Hindlimb muscle (tissue), 1 donor: Measurements from ENCODE around the gene HARS1. TPM values are rescaled to one million over a fixed set of nuclear protein-coding genes. Genes with fewer than 3 reads are reported as not detected.
A peak's percentile ranks its signal among the peaks of the same experiment; 100 is the strongest.
"Not testable (repeated sequence)": the region's sequence is repeated elsewhere in the genome, so short reads cannot be mapped to it uniquely, and the experiment has no call there.

Experiments used
- DNase-seq: peaks from one replicate; pipeline ENCODE4 v3.0.0-alpha.2; 2013
- polyA plus RNA-seq: library from polyadenylated mRNA; unstranded; fragments of 120-200 nt; gene quantifications from one replicate; pipeline ENCODE4 v1.2.1, GENCODE V29; 2013; ENCODE audit not compliant: insufficient read length

The HARS1 gene, protein sequence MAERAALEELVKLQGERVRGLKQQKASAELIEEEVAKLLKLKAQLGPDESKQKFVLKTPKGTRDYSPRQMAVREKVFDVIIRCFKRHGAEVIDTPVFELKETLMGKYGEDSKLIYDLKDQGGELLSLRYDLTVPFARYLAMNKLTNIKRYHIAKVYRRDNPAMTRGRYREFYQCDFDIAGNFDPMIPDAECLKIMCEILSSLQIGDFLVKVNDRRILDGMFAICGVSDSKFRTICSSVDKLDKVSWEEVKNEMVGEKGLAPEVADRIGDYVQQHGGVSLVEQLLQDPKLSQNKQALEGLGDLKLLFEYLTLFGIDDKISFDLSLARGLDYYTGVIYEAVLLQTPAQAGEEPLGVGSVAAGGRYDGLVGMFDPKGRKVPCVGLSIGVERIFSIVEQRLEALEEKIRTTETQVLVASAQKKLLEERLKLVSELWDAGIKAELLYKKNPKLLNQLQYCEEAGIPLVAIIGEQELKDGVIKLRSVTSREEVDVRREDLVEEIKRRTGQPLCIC
- polyA plus RNA-seq = 53.2 TPM

DNA sequence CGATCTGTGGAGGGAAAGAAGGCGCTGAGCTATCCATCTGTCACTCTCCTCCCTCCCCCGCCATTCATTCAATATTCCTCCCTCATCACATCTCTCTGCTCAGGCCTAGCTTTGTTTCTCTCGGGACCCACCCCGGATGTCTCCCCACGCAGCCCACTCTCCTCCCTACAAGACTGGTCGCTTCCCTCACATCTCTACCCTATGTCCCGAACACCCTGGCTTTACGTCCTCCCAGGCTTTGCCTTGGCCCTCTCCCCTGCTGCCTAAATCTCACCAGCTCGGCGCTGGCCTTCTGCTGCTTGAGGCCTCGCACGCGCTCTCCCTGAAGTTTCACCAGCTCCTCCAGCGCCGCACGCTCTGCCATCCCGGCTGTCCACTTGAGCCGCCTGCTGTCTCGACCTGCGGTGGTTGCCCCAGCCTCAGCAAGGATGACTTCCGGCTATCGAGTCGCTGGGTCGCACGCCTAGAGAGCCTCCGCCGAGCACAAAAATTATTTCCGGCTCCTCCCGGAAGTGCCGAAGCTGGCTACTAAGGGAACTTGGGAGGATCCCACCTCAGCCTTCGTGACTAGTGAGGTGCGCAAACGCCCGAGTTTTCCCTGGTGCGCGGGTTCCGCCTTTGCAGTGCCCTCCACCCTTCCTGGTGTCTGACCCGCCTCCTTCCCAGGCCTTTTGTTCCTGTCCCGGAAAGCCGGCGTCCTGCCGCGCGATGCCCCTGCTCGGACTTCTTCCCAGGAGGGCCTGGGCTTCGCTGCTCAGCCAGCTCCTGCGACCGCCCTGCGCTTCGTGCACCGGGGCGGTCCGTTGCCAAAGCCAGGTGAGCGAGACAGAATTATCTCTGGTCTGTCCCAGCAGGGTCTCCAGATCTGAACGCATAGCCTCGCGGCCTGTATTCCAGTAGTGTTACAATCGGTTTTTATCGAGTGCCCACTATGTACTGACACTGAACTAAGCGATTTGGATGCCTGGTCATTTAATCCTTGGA, at the start of gene HARS1, which contains the start of gene HARS2:
HARS1 (minus strand) TSS at position 430 of the 984 bp plus-strand sequence; CDS start at position 364, 66 bp downstream.
HARS2 (plus strand) TSS at position 515 of the 984 bp plus-strand sequence; CDS start at position 709, 194 bp downstream.
- peak; percentile 90 for DNase-seq

DNA sequence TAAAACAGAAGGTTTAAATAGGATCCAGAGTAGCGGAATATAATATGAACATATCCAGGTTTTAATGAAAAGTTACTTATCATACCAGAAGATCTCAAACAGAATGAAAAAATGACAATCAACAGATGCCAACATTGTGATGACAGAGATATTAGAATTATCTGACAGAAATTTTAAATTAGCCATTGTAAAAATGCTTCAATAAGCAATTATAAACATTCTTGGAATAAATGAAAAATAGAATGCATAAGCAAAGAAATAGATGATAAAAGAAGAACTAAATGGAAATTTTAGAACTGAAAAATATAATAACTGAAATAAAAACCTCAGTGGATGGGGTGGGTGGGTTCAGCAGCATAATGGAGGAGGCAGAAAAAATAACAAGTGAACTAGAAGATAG, 46.3 kb upstream of the HARS1 start:
- no peak for DNase-seq

DNA sequence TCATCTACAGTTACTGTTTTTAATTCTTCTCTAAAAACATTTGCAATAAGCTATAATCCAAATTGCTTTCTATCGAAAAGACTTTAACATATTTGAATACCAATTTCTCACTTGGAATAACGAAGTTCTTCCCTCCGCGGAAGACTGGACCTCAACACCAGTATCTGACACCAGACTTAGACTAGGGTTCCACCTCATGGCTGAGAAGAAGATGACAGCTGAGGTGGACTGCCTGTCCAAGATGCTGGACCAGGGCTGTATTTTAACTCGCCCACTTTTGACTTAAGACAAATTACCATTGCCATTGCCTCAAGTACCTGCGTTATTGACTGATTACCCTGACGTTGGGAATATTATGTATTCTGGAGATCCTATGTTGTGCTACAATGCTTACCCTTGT, 43.2 kb upstream of the HARS1 start:
- no peak for DNase-seq

DNA sequence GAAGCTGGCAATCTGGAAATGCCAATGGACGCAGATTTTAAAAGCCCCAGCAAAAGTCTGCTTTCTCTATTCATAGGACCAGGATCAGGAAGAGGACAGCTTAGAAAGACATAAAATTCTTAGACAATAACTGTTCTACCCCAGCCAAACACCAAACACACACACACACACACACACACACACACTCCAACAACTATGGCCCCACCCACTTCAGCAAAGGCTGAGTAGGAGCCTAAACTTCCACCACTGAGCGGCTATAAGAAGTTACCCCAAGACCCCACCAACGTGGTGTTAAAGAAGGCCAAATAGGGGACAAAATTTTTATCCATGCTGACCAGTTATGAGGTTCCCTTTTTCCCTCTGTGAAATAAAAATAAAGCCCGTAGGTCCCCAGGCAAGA, 41.9 kb upstream of the HARS1 start:
- DNase-seq = no peak

DNA sequence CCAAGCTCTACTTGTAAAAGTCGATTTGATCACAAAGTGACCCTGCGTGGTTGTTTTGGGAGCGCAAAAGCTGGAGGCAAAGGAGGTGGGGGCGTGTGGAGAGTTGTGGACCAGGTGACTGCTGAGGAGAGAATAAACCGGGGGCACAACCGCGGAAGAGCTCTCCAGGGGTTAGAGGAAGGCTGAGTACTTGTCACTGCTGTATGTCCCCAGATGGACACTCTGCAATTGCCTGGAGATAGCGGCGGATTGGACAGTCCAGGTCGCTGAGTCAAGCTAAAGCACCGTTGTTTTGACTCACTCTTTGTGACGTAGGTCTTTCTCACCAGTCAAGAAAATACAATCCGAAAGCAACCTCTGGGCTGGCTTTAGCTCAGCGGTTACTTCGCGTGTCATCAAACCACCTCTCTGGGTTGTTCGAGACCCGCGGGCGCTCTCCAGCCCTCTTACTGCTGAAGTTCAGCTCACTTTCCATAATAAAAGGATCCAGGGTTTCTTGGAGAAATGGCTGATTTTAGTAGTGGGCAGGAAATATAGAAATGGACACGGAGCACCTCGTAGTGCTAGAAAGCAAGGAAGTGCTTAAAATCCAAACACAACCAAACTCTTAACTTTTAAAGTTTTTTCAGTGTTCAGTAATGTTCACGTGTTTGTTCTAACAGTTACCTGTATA, 34.8 kb upstream of the HARS1 start:
- DNase-seq = peak; percentile 18

DNA sequence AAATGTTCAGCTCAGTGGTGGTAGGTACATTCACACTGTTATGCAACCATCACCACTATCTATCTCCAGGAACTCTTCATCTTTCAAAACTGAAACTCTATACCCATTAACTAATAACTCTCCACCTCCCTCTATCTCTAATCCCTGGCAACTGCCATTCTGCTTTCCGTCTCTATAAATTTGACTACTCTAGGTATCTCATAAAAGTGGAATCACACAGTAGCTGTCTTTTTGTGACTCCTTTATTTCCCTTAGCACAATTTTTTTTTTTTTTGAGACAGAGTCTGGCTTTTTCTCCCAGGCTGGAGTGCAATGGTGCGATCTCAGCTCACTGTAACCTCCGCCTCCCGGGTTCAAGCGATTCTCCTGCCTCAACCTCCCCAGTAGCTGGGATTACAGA, 30.2 kb upstream of the HARS1 start:
- not testable (repeated sequence) for DNase-seq

DNA sequence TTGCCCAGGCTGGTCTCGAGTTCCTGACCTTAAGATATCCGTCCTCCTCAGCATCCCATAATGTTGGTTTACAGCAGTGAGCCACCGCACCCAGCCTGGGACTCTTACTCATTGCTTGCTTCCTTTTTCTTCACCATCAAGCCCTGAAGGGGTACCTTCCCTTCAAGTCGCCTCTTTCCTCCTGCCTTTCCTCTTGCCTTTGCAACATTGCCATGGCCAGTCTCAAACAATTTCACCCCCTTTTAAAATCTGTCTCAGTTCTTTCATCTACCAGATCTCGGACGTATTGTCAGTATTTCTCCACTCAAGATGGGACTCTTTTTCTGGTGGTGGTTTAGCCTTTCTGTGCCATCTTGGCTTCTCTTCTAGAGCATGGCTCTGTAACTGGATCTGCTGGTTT, 29.6 kb upstream of the HARS1 start:
- not testable (repeated sequence) for DNase-seq

DNA sequence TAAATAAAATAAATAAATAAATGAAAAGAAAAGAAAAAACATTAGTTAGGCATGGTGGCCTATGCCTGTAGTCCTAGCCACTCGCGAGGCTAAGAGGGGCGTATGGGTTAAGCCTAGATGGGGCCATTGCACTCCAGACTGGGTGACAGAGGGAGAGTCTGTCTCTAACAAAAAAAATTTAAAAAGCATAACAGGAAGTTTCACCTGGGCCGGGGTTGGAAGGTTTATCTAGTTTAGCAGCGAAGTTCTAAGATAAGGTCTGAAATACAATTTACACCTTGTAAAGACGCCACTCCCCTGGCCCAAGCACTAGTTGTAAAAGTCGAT, 27.1 kb upstream of the HARS1 start:
- no peak for DNase-seq

DNA sequence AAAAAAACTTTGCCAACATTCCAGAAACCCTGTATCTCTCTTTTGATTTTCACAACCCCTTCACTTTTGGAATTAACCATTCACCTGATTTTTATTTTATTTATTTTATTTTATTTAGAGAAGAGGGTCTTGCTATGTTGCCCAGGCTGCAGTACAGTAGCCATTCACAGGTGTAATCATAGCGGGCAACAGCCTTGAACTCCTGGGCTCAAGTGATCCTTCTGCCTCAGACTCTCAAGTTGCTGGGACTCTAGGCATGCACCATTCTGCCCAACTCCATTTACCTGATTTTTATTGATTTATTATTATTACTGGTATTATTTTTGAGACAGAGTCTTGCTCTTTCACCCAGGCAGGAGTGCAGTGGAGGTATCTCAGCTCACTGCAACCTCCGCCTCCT, 25.1 kb upstream of the HARS1 start:
- DNase-seq = not testable (repeated sequence)

DNA sequence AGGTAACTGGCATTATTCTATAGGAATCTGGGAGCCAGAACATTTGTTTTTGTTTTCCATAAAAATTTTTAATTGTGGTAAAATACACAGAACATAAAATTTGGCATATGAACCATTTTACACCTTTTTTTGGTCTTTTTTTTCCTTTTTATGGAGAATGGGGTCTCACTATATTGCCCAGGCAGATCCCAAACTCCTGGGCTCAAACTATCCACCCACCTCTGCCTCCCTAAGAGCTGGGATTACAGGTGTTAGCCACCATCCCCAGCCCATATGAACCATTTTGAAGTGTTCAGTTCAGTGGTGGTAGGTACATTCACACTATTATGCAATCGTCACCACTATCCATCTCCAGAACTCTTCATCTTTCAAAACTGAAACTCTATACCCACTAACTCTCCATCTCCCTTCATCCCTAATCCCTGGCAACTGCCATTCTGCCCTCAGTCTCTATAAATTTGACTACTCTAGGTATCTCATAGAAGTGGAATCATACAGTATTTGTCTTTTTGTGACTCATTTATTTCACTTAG, 22.5 kb upstream of the HARS1 start:
- DNase-seq = no peak

DNA sequence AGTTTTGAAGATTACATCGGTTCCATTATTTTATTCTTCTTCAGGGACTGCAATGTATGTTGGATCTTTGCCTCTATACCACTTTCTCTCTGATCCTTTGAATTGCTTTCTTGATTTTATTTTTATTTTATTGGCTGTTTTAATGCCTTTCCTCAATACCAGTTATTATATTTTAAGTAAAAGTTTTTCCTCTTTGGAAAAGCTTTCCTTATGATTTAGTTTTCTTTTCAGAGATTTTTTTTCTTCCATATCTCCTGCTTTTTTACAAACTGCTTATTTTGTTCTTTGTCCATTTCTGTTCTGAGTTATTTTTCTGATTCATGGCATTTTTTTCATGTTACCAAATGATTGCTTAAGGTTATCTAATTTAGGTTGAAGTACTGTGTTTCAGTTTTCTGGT, 20.6 kb upstream of the HARS1 start:
- no peak for DNase-seq

DNA sequence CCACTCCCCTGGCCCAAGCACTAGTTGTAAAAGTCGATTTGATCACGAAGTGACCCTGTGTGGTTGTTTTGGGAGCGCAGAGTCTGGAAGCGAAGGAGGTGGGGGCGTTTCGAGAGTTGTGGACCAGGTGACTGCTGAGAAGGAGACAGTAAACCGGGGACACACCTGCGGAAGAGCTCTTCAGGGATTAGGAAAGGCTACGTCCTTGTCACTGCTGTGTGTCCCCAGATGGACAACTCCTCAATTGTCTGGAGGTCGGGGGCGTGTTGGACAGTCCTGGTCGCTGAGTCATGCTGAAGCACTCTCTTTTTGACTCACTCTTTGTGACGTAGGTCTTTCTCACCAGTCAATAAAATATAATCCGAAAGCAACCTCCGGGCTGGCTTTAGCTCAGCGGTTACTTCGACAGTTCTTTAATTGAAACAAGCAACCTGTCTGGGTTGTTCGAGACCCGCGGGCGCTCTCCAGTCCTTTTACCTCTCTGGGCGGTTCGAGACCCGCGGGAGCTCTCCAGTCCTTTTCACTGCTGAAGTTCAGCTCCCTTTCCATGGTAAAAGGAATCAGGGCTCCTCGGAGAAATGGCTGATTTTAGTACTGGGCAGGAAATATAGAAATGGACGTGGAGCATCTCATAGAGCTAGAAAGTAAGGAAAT, 19.9 kb upstream of the HARS1 start:
- DNase-seq = peak; percentile 82

DNA sequence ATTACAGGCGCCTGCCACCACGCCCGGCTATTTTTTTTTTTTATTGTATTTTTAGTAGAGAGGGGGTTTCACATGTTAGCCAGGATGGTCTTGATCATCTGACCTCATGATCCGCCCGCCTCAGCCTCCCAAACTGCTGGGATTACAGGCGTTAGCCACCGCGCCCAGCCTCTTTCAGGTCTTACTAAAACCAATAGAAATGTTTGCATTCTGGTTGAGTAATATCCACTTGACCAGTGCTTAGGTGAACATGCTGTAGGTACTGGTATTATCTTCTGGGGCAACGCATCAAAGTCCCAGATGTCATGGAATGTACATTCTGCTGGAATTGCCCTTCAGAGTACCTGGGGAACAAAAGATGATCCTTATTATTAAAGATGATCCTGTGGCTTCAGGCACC, 17.6 kb upstream of the HARS1 start:
- DNase-seq = not testable (repeated sequence)

DNA sequence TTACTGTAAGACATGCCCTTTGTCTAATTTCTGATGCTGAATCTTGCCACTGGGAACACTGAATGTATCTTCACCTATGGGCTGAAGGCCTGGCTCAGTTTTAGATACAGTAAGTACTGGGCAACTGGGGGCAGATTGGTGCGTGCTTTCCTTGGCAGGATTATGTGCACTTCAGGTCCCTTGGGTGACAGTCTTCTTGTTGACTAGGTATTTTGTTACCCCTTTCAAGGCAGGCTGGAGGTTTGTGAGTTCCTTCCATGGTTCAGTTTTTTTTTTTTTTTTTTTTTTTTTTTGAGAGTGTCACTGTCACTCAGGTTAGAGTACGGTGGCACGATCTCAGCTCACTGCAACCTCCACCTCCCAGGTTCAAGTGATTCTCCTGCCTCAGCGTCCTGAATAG, 16.6 kb upstream of the HARS1 start:
- DNase-seq = no peak

DNA sequence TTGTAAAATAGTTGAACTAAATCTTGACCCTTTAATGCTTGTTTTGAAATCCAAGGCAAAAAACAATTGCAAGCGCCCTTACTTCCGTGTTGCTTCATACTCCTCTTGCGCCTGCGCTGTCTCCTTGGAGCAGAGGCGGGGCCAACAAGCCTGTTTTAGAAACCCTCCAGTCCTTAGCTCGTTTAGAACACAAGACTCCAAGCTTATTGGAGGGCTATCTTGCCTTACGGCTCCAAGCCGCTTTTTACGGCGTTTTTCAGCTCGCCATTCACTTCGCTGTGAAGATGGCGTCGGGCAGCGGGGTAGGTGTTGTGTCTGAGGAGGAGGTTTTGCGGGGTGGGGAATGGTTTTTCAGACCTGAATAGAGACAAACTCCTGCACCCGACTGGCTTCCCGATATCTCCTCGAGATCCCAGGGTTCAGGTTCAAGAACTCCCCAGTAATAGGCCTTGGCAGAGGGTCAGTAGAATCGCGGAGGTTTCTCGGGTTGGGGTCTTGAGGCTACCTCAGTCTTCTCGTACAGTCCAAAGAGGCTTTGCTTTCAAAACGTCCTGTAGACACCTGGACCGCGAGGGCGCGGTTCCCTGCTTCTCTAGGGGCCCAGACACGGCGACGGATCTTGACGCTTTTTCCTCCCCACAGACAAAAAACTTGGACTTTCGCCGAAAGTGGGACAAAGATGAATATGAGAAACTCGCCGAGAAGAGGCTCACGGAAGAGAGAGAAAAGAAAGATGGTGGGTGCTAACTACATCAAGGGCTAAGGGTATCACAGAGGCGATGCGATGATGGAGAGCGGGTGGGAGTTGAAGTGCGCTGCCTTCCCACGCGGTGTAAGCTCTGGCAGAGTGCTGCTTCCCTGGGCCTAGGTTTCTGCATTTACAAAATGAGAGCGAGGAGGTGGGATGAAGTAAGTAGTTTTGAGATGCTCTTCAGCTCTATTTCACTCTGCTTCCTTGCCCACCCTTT, 9.3 kb upstream of the HARS1 start, which contains the start of gene ZMAT2:
ZMAT2 (plus strand) TSS at position 271 of the 968 bp plus-strand sequence; CDS start at position 285, 14 bp downstream.
- DNase-seq = peak; percentile 94

DNA sequence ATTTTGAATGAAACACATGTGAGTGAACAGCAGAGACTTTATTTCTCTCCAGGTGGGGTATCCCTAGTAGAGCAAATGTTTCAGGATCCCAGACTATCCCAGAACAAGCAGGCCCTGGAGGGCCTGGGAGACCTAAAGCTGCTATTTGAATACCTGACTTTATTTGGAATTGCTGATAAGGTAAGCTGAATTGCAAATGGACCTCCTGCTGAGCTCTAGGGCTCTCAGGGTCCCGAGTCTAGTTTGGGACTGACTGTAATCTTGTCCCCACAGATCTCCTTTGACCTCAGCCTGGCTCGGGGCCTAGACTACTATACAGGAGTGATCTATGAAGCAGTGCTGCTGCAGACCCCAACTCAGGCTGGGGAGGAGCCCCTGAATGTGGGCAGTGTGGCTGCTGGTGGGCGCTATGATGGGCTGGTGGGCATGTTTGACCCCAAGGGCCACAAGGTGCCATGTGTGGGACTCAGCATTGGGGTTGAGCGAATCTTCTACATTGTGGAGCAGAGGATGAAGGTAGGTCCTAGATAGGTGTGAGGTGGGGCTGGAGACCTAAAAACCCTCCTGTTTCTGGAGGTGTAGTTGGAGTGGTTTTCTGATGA, 5.8 kb upstream of the HARS1 start:
- no peak for DNase-seq

DNA sequence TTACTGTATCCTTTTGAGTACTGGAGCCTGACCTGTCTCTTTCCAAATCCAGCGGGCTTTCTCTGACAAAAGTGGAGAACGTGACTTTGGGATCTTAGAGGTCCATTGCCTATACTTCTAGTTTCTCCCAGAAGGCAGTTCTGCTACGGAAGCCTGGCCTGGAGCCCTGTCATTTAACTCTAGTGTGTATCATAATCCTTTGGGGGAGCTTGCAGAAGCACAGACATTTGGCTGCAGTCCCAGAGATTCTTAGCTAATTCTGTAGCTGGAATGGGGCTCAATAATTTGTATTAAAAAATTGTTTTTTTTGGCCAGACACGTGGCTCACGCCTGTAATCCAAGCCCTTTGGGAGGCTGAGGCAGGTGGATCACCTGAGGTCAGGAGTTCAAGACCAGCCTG, 3.1 kb upstream of the HARS1 start:
- DNase-seq = no peak

DNA sequence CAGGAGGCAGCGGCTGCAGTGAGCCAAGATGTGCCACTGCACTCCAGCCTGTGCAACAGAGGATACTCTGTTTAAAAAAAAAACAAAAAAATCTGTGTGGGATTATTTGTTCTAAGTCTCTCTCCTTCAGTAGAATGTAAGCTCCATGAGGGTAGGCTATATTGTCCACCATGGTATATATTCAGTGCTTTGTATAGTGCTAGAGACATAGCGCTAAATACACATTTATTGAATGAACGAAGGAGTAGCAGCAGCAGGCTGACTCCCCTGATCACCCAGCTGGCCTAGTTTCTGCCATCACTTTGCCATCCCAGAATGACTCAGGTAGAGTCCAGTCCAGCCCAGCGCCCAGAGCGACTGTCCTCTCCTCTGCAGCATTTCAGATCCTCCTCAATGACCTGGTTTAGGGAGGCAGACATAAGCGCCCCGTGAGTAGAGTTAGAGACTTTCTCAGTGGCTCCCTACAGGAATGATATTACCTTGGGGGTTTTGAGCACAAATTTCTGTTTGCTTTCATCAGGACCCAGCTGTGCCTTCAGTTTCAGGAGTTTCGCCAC, 716 bp downstream of the HARS1 start:
- DNase-seq = no peak

DNA sequence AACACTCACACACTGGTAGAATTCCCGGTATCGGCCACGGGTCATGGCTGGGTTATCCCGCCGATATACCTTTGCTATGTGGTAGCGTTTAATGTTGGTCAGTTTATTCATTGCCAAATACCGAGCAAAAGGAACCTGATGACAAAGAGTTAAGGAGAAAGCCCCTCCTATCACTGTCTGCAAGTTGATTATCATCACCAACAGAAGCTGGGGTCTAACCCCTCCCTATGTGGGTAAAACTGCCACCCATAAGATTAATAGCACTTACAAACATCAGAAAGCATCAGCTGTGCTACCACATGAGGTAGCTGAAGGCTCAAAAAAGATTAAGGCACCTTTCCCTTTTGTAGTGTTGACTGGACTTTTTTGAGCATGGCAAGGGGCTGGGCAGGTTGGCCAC, 12.2 kb downstream of the HARS1 start:
- no peak for DNase-seq

DNA sequence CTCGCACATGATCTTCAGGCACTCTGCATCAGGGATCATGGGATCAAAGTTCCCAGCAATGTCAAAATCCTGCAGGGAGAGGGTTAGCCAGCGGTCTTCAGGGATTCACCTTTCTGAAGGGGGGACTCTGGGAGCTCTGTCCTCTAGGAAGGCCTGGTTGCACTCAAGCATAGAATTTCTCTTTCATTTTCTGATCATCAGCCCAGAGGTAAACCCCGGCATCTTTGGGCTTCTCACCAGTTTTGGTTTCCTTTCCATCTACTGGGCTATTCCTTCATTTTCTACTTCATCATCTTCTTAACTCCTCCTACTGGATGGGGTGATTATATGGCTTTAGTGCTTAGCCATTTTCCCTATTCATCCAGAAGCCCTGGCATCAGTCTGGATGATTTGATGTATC, 13.2 kb downstream of the HARS1 start:
- DNase-seq = no peak
